Upper lobe of right lung (tissue), 1 donor: ENCODE results near the gene OR2K2. TPM values are rescaled to one million over a fixed set of nuclear protein-coding genes. Genes with fewer than 3 reads are reported as not detected.
A peak's percentile ranks its signal among the peaks of the same experiment; 100 is the strongest.
"Not testable (repeated sequence)": the region's sequence is repeated elsewhere in the genome, so short reads cannot be mapped to it uniquely, and the experiment has no call there.

Experiments
- ATAC-seq: fragments of 200-7000 bp; cut with Tn5 transposase; one replicate; pipeline ENCODE4 v1.9.1; 2020; ENCODE audit warnings: mild to moderate bottlenecking, moderate library complexity
- DNase-seq: peaks from one replicate; pipeline ENCODE4 v3.0.0-alpha.2; 2020
- H3K27ac ChIP-seq: fragments of 200-600 bp; one replicate; pipeline ENCODE4 v1.8.0; 2022
- H3K27me3 ChIP-seq: fragments of 200-600 bp; one replicate; pipeline ENCODE4 v1.8.0; 2022; ENCODE audit warnings: mild to moderate bottlenecking
- H3K36me3 ChIP-seq: fragments of 200-600 bp; one replicate; pipeline ENCODE4 v1.8.0; 2022
- H3K4me1 ChIP-seq: fragments of 200-600 bp; one replicate; pipeline ENCODE4 v1.8.0; 2022
- H3K4me3 ChIP-seq: fragments of 200-600 bp; one replicate; pipeline ENCODE4 v1.8.0; 2022; ENCODE audit warnings: mild to moderate bottlenecking
- H3K9me3 ChIP-seq: fragments of 200-600 bp; one replicate; pipeline ENCODE4 v1.8.0; 2022
- CTCF ChIP-seq: fragments of 200-600 bp; IDR thresholded peaks from one replicate; pipeline ENCODE4 v1.8.0; 2022; ENCODE audit warnings: antibody characterized with exemption
- intact Hi-C: fragments of 100-400 bp; cut with DNase I; formaldehyde crosslinking; loops from one replicate; pipeline ENCODE4 v1.11.0; 2022
- total RNA-seq: library from RNA; stranded (reverse); fragmentation: NEBNext Ultra II Directional; extraction: Animal tissue kit (Norgen Biotek cat#: 25700); gene quantifications from one replicate; pipeline ENCODE4 v1.2.1, GENCODE V29; 2021
- donor health status: DM: no; HTN: yes; CAD: no; lungs with severe emphysema.

The OR2K2 gene
- total RNA-seq, 1 donor from 2014 or later, result not detected

- no peak overlapping the region for H3K27ac ChIP-seq
- intact Hi-C loops, result no loop called here
- no peaks in the 10 kb centered on the region for H3K36me3 ChIP-seq
- ATAC-seq (no peak), DNase-seq (no peak)
- no peaks in the 10 kb centered on the region for H3K9me3 ChIP-seq
- no peaks in the 10 kb centered on the region for H3K4me1 ChIP-seq
- H3K27me3 ChIP-seq, result no peaks in the 10 kb centered on the region
- no peak for TF ChIP-seq CTCF
- no peak overlapping the region for H3K4me3 ChIP-seq
Observed at GRCh38 chr9:111301195-111301594, 28.8 kb downstream of the OR2K2 start.

GRCh38 chr9:111300140-111300735 is 29.8 kb downstream of the OR2K2 start:
- intact Hi-C loops, result no loop called here

GRCh38 chr9:111299599-111299966 is 30.4 kb downstream of the OR2K2 start:
- not testable (repeated sequence) for ATAC-seq, H3K4me3 ChIP-seq, H3K36me3 ChIP-seq, DNase-seq, H3K27me3 ChIP-seq, H3K9me3 ChIP-seq, H3K27ac ChIP-seq, H3K4me1 ChIP-seq
- intact Hi-C loops, result loop anchor here (10.0 kb wide), 1 partner anchor 655 kb away; no protein-coding TSS in a partner anchor

More at GRCh38 chr9:111300140-111300735, 29.8 kb downstream of the OR2K2 start:
- DNase-seq (no peak), ATAC-seq (no peak)
- Histone ChIP-seq H3K27ac (no peak overlapping the region), H3K4me1 (no peaks in the 10 kb centered on the region), H3K4me3 (no peak overlapping the region), H3K27me3 (no peaks in the 10 kb centered on the region), H3K36me3 (no peaks in the 10 kb centered on the region), H3K9me3 (no peaks in the 10 kb centered on the region)
- no peak for TF ChIP-seq CTCF

- H3K27me3 ChIP-seq, result no peaks in the 10 kb centered on the region
- TF ChIP-seq CTCF, result peak; percentile 80
- ATAC-seq (peak; percentile 90), DNase-seq (no peak)
- H3K27ac ChIP-seq, result peak overlapping the region; percentile 48
- H3K4me1 ChIP-seq, result no peaks in the 10 kb centered on the region
- H3K36me3 ChIP-seq, result no peaks in the 10 kb centered on the region
- intact Hi-C loops, result loop anchor here (10.0 kb wide), 1 partner anchor 654 kb away; no protein-coding TSS in a partner anchor
- H3K9me3 ChIP-seq, result no peaks in the 10 kb centered on the region
- H3K4me3 ChIP-seq, result no peak overlapping the region
Observed at GRCh38 chr9:111298731-111299598, 31.1 kb downstream of the OR2K2 start.

GRCh38 chr9:111298111-111298510 is 31.9 kb downstream of the OR2K2 start:
- intact Hi-C loops, result loop anchor here (10.0 kb wide), 1 partner anchor 653 kb away; no protein-coding TSS in a partner anchor
- H3K36me3 ChIP-seq, result no peaks in the 10 kb centered on the region
- no peak for DNase-seq
- H3K27me3 ChIP-seq, result no peaks in the 10 kb centered on the region
- no peak overlapping the region for H3K4me3 ChIP-seq
- H3K27ac ChIP-seq, result no peak overlapping the region
- no peak for ATAC-seq
- no peaks in the 10 kb centered on the region for H3K4me1 ChIP-seq
- no peak for TF ChIP-seq CTCF
- H3K9me3 ChIP-seq, result no peaks in the 10 kb centered on the region
